Stomach (tissue), 4 donors: ENCODE measurements around the gene FCHSD2.

Source experiments
- EP300 ChIP-seq: sonication (generic); formaldehyde crosslinking; IDR thresholded peaks from one replicate; pipeline ENCODE4 v1.6.1; 2017; ENCODE audit warnings: antibody characterized with exemption
- TF ChIP-seq, protein P1 (sequence below), 7 experiments: fragments of 450-650 bp in 4 of 7; fragments of 200-600 bp in 3 of 7; sonication (generic) in 3 of 7; IDR thresholded peaks; one replicate each; pipeline ENCODE4 v1.5.1; 2016 to 2019; ENCODE audit warnings: antibody characterized with exemption in 7 of 7, control low read depth in 2 of 7, mild to moderate bottlenecking in 1 of 7

DNA sequence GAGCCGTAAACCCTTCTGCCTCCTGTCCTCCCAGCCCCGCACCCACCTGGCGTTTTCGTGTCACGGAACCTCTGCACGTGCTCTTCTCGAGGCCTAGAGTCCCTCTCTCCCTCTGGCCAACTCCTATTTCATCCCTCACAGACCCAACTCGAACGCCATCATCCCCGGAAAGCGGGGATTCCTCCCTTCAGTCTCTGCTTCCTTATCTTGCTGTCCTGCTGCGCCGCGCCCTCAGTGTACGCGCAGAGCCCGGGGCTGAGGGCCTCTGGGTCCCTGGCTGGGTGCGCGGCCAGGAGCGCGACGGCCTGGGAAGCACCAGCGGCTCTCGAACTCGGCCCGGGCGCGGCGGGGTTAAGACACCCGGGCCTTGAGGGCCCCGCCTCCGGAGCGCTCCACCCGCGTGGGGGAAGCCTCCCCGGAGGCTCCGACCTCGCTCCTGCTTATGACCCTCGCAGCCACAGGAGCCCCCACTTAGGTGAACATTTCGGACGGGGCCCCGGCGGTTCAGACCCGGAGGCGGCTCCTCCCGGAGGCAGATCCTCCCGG, 328.3 kb downstream of the FCHSD2 start:
- TF ChIP-seq, protein P1, sequence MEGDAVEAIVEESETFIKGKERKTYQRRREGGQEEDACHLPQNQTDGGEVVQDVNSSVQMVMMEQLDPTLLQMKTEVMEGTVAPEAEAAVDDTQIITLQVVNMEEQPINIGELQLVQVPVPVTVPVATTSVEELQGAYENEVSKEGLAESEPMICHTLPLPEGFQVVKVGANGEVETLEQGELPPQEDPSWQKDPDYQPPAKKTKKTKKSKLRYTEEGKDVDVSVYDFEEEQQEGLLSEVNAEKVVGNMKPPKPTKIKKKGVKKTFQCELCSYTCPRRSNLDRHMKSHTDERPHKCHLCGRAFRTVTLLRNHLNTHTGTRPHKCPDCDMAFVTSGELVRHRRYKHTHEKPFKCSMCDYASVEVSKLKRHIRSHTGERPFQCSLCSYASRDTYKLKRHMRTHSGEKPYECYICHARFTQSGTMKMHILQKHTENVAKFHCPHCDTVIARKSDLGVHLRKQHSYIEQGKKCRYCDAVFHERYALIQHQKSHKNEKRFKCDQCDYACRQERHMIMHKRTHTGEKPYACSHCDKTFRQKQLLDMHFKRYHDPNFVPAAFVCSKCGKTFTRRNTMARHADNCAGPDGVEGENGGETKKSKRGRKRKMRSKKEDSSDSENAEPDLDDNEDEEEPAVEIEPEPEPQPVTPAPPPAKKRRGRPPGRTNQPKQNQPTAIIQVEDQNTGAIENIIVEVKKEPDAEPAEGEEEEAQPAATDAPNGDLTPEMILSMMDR (IDR thresholded peaks at IDR 0.05): no peak
- no peak for TF ChIP-seq EP300
